Omental fat pad (tissue), 4 donors: ENCODE results near the gene THRB. TPM values are rescaled to one million over a fixed set of nuclear protein-coding genes. Genes with fewer than 3 reads are reported as not detected.

Source experiments
- ATAC-seq: fragments of 150-250 bp; one replicate; pipeline ENCODE4 v1.9.1; 2016; ENCODE audit warnings: mild to moderate bottlenecking, moderate library complexity; ENCODE audit not compliant: low FRiP score
- DNase-seq: peaks from one replicate; pipeline ENCODE4 v3.0.0-alpha.2; 2019; ENCODE audit warnings: low spot score
- CTCF ChIP-seq, 3 donors: fragments of 450-650 bp; IDR thresholded peaks; one replicate each; pipeline ENCODE4 v1.5.1; 2016 to 2017; ENCODE audit warnings: antibody characterized with exemption in 3 of 3, mild to moderate bottlenecking in 3 of 3, moderate library complexity in 2 of 3
- total RNA-seq, 4 donors: library from RNA; depleted of rRNA; stranded (reverse); fragments of >200 nt; gene quantifications; one replicate each; pipeline ENCODE4 v1.1.0, GENCODE V29; 2016

The THRB gene
- total RNA-seq, 4 donors from 2014 or later, result 18.6 to 28.0 (median 23.9) TPM

DNA sequence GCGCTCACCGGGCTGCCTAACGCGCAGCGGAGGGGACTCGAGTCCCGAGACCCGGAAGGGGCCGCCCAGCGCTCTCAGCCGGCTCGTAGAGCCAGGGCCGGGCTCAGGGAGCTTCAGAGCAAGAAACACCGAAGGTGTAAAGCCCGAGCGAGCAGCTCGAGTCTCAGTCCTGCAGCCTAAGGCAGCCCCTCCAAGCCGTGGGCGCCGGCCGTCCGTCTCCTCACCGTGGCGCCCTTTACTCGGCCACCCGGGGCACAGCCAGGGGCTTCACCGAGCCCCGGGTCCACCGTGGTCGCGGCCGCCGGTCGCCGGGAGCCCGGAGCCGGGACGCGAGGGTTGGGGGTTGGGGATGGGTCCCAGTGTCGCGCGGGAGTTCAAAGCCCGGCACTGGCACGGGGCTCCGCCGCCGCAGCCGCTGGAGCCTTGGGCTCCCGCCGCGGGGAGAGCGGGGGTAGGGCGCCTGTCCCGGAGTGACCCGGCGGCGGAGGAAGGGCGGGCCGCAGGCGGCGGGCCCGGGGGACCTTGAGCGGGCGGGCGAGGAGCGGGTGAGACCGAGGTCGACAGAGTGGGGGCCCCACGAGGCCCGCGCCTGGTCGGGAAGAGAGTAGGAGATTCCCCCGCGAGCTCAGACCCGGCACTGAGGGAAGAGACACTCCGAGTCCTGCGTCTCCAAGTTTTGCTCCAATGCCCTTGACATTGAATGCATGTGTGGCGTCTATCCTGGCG lies 26.9 kb upstream of the THRB start:
- TF ChIP-seq CTCF (IDR thresholded peaks at IDR 0.05), result no peak
- peak; percentile 80 for ATAC-seq
- no peak for DNase-seq

DNA sequence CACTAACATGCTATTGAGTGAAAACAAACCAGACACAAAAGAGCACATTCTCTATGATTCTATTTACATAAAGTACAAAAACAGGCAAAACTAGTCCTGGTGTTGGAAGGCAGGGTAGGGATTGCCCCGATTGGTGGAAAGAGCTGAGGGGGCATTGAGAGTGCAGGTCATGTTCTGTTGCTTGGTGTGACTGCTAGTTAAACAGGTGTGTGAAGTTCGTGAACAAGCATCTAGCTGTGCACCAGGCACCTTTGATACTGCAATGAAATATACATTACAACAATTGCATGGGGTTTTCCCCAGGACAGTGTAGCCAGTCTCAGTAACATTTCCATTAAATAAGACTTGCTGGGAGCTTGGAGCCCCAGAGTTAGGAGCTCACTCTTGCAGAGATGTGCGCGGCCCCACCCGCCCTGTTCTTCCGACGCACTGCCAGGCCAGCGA lies 26.3 kb upstream of the THRB start:
- TF ChIP-seq CTCF (IDR thresholded peaks at IDR 0.05), result no peak
- DNase-seq (no peak), ATAC-seq (peak; percentile 85)

GRCh38 chr3:24520101-24520495 lies 25.4 kb upstream of the THRB start:
- no peak for TF ChIP-seq CTCF (IDR thresholded peaks at IDR 0.05)
- ATAC-seq (no peak), DNase-seq (no peak)

GRCh38 chr3:24519368-24520100 lies 24.9 kb upstream of the THRB start:
- no peak for TF ChIP-seq CTCF (IDR thresholded peaks at IDR 0.05)
- DNase-seq (no peak), ATAC-seq (no peak)

DNA sequence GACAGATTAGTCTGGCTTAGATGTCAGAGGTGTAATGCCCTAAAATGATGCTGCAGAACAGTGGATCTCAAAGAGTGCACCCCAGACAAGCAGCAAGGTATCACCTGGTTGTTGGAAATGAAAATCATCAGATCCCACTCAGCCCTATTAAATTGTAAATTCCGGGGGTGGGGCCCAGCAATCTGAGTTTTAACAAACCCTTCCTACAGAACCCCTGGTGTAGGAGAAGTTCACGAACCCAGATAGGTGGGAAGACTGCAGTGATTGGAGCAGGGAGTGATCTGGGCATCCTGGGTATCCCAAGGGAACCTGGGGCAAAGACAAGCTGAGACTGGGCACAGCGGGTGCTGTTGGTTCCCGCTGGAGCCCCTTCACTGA lies 24.3 kb upstream of the THRB start:
- ATAC-seq (no peak), DNase-seq (no peak)
- TF ChIP-seq CTCF (IDR thresholded peaks at IDR 0.05), result no peak

- DNase-seq (no peak), ATAC-seq (no peak)
- no peak for TF ChIP-seq CTCF (IDR thresholded peaks at IDR 0.05)
These were observed 19.5 kb upstream of the THRB start for GRCh38 chr3:24514119-24514518.

DNA sequence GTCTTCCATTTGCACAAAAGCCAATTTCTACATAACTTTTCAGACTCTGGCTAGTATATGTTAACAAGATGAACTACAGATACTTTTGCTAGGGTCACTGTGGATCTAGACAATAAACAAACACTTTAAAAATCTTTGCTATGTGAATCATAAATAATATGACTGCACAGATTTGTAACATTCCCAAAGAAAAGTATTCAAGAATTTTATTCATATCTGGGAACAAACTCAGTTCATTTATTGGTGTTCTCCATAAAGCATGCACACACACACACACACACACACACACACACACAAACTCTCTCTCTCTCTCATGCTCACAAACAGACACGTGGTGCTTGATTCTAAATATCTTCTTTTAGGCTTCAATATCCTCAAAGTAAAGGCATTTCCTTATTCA lies 18.8 kb upstream of the THRB start:
- ATAC-seq (no peak), DNase-seq (no peak)
- no peak for TF ChIP-seq CTCF (IDR thresholded peaks at IDR 0.05)
